ENCODE results near the gene TMEM139.

DNA sequence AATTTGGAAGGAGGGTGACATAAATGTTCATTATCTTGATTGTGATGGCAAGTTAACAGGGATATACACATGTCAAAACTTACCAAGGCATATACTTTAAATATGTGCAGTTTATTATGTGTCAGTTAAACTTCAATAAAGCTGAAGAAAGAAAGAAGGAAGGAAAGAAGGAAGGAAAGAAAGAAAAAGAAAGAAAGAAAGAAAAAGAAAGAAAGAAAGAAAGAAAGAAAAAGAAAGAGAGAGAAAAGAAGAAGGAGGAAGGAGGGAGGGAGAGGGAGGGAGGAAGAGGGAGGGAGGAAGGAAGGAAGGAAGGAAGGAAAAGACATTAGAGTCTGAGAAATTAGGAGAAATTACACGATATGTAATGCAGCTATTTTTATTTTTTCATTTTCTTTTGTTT, 37.4 kb upstream of the TMEM139 start:
- TF ChIP-seq, protein P1, sequence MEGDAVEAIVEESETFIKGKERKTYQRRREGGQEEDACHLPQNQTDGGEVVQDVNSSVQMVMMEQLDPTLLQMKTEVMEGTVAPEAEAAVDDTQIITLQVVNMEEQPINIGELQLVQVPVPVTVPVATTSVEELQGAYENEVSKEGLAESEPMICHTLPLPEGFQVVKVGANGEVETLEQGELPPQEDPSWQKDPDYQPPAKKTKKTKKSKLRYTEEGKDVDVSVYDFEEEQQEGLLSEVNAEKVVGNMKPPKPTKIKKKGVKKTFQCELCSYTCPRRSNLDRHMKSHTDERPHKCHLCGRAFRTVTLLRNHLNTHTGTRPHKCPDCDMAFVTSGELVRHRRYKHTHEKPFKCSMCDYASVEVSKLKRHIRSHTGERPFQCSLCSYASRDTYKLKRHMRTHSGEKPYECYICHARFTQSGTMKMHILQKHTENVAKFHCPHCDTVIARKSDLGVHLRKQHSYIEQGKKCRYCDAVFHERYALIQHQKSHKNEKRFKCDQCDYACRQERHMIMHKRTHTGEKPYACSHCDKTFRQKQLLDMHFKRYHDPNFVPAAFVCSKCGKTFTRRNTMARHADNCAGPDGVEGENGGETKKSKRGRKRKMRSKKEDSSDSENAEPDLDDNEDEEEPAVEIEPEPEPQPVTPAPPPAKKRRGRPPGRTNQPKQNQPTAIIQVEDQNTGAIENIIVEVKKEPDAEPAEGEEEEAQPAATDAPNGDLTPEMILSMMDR (IDR thresholded peaks at IDR 0.05; ENCODE audit: insufficient read depth, low read depth, low read length), result no peak
- no peak for TF ChIP-seq EZH2 (IDR thresholded peaks at IDR 0.05; ENCODE audit: insufficient read depth, low read length)

Measured in astrocyte (in vitro differentiated cells and primary cell).